Measurements from ENCODE around the gene LRRC4C. TPM values are rescaled to one million over a fixed set of nuclear protein-coding genes. Genes with fewer than 3 reads are reported as not detected.
A peak's percentile ranks its signal among the peaks of the same experiment; 100 is the strongest.

The LRRC4C gene
- total RNA-seq, 3 donors from 2014 or later: 0.29 to 4.1 TPM; not detected in 1

GRCh38 chr11:40118780-40119179, 1340.7 kb downstream of the LRRC4C start:
- no peak for TF ChIP-seq CTCF (IDR thresholded peaks at IDR 0.05)
- no peaks in the 10 kb centered on the region for H3K36me3 ChIP-seq (ENCODE audit: low read depth)
- H3K4me3 ChIP-seq: no peak overlapping the region

GRCh38 chr11:40118026-40118425, 1341.4 kb downstream of the LRRC4C start:
- no peak for DNase-seq
- Histone ChIP-seq H3K9me3 (no peaks in the 10 kb centered on the region), H3K4me3 (no peak overlapping the region), H3K36me3 (ENCODE audit: low read depth) (no peaks in the 10 kb centered on the region), H3K4me1 (ENCODE audit: low read depth) (no peaks in the 10 kb centered on the region)
- TF ChIP-seq CTCF (IDR thresholded peaks at IDR 0.05): no peak
- no peak for ATAC-seq
- intact Hi-C loops (cut with DNase I, micrococcal nuclease): no loop called here

More at GRCh38 chr11:40118780-40119179, 1340.7 kb downstream of the LRRC4C start:
- intact Hi-C loops (cut with DNase I, micrococcal nuclease): no loop called here
- ATAC-seq (no peak), DNase-seq (peak in 1 of 3 donors; percentile 2)
- no peaks in the 10 kb centered on the region for H3K4me1 ChIP-seq (ENCODE audit: low read depth)
- no peaks in the 10 kb centered on the region for H3K9me3 ChIP-seq

GRCh38 chr11:40104941-40105550, 1354.4 kb downstream of the LRRC4C start:
- Histone ChIP-seq H3K9me3 (no peaks in the 10 kb centered on the region), H3K36me3 (ENCODE audit: low read depth) (no peaks in the 10 kb centered on the region), H3K4me3 (no peak overlapping the region), H3K4me1 (ENCODE audit: low read depth) (no peaks in the 10 kb centered on the region)
- ATAC-seq (no peak), DNase-seq (no peak)
- intact Hi-C loops (cut with DNase I, micrococcal nuclease): no loop called here
- no peak for TF ChIP-seq CTCF (IDR thresholded peaks at IDR 0.05)

- Histone ChIP-seq H3K4me3 (no peak overlapping the region), H3K36me3 (ENCODE audit: low read depth) (no peaks in the 10 kb centered on the region), H3K9me3 (no peaks in the 10 kb centered on the region), H3K4me1 (ENCODE audit: low read depth) (no peaks in the 10 kb centered on the region)
- intact Hi-C loops (cut with DNase I, micrococcal nuclease): no loop called here
- ATAC-seq (no peak), DNase-seq (no peak)
- TF ChIP-seq CTCF (IDR thresholded peaks at IDR 0.05): no peak
These were observed 1358.7 kb downstream of the LRRC4C start for GRCh38 chr11:40100781-40101180.

- intact Hi-C loops (cut with DNase I, micrococcal nuclease): no loop called here
These were observed 1359.3 kb downstream of the LRRC4C start for GRCh38 chr11:40100162-40100553.

More at GRCh38 chr11:40100162-40100553, 1359.3 kb downstream of the LRRC4C start:
- no peak for TF ChIP-seq CTCF (IDR thresholded peaks at IDR 0.05)
- Histone ChIP-seq H3K9me3 (no peaks in the 10 kb centered on the region), H3K36me3 (ENCODE audit: low read depth) (no peaks in the 10 kb centered on the region), H3K4me3 (no peak overlapping the region), H3K4me1 (ENCODE audit: low read depth) (no peaks in the 10 kb centered on the region)
- DNase-seq (no peak), ATAC-seq (no peak)

Data from mucosa of descending colon (tissue), 3 donors.